Ascending aorta (tissue), 2 donors: ENCODE data around the gene GALNT9. TPM values are rescaled to one million over a fixed set of nuclear protein-coding genes. Genes with fewer than 3 reads are reported as not detected.

ENCODE experiments used
- DNase-seq, 2 donors: peaks; one replicate each; pipeline ENCODE4 v3.0.0-alpha.2; 2019; ENCODE audit warnings: low spot score in 2 of 2
- H3K27ac ChIP-seq, 2 donors: fragments of 200-600 bp; sonication (generic); one replicate each; pipeline ENCODE4 v1.5.1; 2016 to 2017; ENCODE audit warnings: mild to moderate bottlenecking in 1 of 2
- H3K27me3 ChIP-seq: fragments of 200-600 bp; sonication (generic); one replicate; pipeline ENCODE4 v1.5.1; 2017
- H3K36me3 ChIP-seq, 2 donors: fragments of 200-600 bp; sonication (generic); one replicate each; pipeline ENCODE4 v1.5.1; 2016
- H3K4me1 ChIP-seq, 2 donors: fragments of 200-600 bp; sonication (generic); one replicate each; pipeline ENCODE4 v1.5.1; 2016 to 2017; ENCODE audit warnings: mild to moderate bottlenecking in 1 of 2
- H3K4me3 ChIP-seq, 2 donors: fragments of 200-600 bp; sonication (generic); one replicate each; pipeline ENCODE4 v1.5.1; 2016 to 2017; ENCODE audit warnings: mild to moderate bottlenecking in 1 of 2
- H3K9me3 ChIP-seq, 2 donors: fragments of 200-600 bp; sonication (generic); one replicate each; pipeline ENCODE4 v1.5.1; 2016
- intact Hi-C: fragments of 100-400 bp; cut with DNase I; formaldehyde crosslinking; loops from one replicate; pipeline ENCODE4 v1.15.1; 2023
- total RNA-seq: library from RNA; depleted of rRNA; stranded (reverse); fragments of >200 nt; gene quantifications from one replicate; pipeline ENCODE4 v1.1.0, GENCODE V29; 2016
- TF ChIP-seq, protein P1 (sequence below), 3 experiments: fragments of 200-600 bp in 2 of 3; fragments of 450-650 bp in 1 of 3; sonication (generic) in 2 of 3; IDR thresholded peaks; one replicate each; pipeline ENCODE4 v1.5.1; 2016 to 2019; ENCODE audit warnings: antibody characterized with exemption in 3 of 3, mild to moderate bottlenecking in 1 of 3, moderate library complexity in 1 of 3

Gene GALNT9
- total RNA-seq, 1 donor from 2014 or later: not detected

DNA sequence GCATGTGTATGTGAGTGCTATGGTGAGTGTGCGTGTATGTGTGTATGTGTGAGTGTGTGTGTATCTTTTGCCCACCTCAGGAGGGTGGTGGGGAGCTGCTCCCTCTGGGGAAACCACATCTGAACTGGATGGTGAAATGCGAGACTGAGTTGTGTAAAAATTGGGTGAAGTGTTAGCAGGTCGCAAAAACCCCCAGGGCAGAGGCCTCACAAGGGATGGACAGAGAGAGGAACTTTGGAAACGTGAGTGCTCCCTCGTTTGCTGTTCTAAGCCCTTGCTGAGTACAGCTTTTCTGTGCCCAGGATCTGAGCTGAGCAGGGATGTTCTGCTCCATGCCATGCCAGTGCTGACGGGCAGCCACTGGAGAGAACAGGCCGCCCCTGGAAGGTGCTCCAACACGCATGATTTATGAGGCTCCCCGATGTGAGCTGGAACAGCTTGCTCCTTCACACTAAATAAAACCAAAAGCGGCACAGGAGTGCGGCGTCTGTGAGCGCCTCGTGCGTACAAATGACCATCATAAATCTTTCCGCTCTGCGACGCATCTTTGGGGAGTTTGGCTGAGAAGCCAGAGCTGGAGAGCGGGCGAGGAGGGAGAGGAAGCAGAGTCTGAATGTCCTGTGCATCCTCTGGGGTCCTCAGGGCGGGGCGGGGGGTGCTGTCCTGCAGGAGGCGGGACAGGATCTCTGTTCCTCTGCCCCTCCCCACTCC lies 14.1 kb upstream of the GALNT9 start:
- no peaks in the 10 kb centered on the region for H3K4me1 ChIP-seq
- intact Hi-C loops: no loop called here
- no peak overlapping the region for H3K4me3 ChIP-seq
- TF ChIP-seq, protein P1, sequence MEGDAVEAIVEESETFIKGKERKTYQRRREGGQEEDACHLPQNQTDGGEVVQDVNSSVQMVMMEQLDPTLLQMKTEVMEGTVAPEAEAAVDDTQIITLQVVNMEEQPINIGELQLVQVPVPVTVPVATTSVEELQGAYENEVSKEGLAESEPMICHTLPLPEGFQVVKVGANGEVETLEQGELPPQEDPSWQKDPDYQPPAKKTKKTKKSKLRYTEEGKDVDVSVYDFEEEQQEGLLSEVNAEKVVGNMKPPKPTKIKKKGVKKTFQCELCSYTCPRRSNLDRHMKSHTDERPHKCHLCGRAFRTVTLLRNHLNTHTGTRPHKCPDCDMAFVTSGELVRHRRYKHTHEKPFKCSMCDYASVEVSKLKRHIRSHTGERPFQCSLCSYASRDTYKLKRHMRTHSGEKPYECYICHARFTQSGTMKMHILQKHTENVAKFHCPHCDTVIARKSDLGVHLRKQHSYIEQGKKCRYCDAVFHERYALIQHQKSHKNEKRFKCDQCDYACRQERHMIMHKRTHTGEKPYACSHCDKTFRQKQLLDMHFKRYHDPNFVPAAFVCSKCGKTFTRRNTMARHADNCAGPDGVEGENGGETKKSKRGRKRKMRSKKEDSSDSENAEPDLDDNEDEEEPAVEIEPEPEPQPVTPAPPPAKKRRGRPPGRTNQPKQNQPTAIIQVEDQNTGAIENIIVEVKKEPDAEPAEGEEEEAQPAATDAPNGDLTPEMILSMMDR (IDR thresholded peaks at IDR 0.05): no peak
- no peaks in the 10 kb centered on the region for H3K27me3 ChIP-seq
- H3K27ac ChIP-seq: no peak overlapping the region
- no peaks in the 10 kb centered on the region for H3K36me3 ChIP-seq
- DNase-seq: no peak
- no peaks in the 10 kb centered on the region for H3K9me3 ChIP-seq

DNA sequence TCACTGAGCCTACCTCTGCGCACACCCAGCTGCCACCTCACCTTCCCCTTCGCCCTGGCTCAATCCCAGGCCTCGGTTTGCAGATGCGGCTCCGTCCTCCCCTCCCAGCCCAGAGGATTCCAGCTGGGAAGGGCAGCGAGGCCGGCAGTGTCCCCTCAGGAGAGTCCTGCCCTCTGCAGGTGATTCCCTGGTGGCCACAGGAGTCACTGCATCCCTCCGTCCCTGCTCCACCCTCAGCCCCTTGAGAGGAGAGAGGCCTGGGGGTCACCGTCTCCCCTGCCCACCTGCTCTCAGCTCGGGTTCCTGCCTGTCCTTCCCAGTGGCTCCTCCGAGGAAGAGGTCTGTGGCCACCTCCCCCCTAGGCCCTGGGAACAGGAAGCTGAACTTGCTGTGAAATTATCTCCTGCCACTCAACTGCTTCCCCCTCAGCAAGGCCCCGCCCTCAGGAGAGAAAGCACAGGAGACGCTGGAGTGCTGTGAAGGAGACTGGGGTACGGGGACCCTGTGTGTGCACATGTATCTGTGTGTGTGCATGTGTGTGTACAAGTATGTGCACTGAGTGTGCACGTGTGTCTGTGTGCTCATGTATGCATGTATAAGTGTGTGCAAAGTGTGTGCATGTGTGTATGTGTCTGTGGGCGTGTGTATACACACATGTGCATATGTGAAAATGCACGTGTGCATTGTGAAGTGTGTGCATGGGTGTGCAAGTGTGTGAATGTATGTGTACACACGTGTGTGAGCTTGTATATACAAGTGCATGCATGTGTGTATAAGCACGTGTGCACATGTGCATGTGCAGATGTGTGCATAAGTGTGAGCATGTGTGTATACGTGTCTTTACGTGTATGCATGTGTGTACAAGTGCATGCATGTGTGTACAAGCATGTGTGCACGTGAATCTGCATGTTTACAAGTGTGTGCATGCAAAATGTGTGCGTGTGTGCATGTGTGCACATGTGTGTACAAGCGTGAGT lies 13.2 kb upstream of the GALNT9 start:
- TF ChIP-seq, protein P1 (IDR thresholded peaks at IDR 0.05): no peak
- H3K27me3 ChIP-seq: no peaks in the 10 kb centered on the region
- no peak overlapping the region for H3K4me3 ChIP-seq
- H3K36me3 ChIP-seq: no peaks in the 10 kb centered on the region
- H3K9me3 ChIP-seq: no peaks in the 10 kb centered on the region
- H3K4me1 ChIP-seq: no peaks in the 10 kb centered on the region
- DNase-seq: no peak
- no peak overlapping the region for H3K27ac ChIP-seq
- intact Hi-C loops: no loop called here

DNA sequence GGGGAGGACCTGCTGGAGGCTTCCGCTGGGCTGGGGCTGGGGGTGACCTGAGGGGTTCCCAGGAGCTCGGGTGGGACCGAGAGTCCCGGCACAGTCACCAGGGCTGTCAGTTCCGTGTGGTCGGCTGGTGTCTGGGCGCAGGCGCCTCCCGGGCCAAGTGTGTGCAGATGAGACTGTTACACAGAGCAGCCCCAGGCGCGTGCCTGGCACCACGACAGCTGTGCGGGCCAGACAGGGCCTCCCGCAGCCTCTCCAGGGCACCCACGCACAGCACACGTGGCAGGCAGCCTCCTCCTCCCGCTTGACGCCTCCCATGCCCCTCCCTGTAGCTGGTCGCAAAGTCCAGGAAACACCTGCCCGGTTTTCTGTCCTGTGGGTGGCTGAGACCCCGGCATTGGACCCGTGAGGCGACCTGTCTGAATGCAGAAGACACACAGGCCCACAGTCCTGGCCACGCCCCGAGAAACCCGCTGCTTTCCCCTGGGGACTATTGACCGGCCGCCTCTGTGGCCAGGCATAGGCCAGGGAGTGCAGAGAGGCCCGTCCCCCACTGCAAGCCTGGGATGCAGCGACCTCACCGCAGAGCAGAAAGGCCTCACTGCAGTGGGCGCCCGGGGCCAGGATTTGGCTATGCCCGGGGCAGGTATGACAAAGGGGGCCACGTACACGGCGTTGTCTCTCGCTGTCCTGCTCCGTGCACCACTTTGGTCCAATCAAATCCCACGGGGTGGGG lies 12.1 kb upstream of the GALNT9 start:
- Histone ChIP-seq H3K27ac (no peak overlapping the region), H3K27me3 (no peaks in the 10 kb centered on the region), H3K36me3 (no peaks in the 10 kb centered on the region), H3K4me3 (no peak overlapping the region), H3K9me3 (no peaks in the 10 kb centered on the region), H3K4me1 (no peaks in the 10 kb centered on the region)
- intact Hi-C loops: no loop called here
- no peak for DNase-seq
- TF ChIP-seq, protein P1 (IDR thresholded peaks at IDR 0.05): no peak

DNA sequence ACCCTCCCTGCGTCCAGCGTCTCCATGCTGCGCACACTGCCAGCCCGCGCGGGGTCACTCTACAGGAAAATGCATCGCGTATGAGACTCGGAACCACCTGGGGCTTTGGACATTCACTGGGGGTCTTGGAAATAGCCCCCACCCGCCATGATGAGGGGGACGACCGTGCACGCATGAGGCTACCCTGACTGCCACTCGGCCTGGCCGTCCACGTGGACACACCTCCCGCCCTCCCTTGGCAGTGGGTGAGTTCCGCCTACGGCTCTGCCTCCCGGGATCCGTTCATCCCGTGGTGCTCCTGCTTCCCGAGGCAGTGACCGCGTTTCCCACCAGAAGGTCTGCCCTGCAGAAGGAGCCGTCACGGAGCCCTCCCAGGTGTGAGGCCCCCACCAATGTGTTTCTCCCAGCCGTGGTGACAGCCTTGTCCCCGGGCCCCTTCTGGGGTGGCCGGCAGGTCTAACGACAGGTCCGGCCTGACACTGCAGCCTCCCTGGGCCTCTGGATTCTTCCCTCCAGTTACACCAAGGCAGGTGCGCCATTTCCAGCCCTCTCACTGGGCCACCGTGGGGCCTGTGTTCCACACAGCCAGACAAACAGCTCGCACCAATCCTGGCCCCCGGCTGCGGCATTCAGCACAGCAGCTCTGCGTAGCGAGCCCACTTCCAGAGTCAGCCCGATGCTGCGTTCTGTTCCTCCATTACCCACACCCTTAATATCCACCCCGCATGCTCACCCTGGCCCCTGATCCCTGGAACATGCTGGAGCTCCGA lies 11.1 kb upstream of the GALNT9 start:
- no peak for DNase-seq
- TF ChIP-seq, protein P1 (IDR thresholded peaks at IDR 0.05): no peak
- intact Hi-C loops: no loop called here
- H3K27ac ChIP-seq: no peak overlapping the region
- no peak overlapping the region for H3K4me3 ChIP-seq
- H3K27me3 ChIP-seq: no peaks in the 10 kb centered on the region
- no peaks in the 10 kb centered on the region for H3K36me3 ChIP-seq
- no peaks in the 10 kb centered on the region for H3K4me1 ChIP-seq
- no peaks in the 10 kb centered on the region for H3K9me3 ChIP-seq

DNA sequence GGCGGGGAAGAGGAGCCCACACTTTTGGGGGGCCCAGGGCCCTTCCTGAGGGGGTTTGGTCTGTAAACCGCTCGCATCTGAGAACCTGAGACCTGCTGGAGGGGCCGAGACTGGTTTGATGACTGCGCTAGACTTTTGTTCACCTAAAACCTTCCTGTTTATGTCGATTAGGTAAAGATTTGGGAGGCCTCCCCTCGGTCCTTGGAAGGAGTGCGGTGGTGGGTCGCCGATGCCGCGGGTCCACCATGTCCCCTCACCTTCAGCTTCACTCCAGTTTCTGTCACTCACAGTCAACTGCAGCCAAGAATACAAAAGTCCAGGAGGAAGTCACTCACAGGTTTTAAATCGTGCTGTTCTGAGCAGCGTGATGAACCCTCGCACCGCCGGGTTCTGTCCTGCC lies 10.5 kb upstream of the GALNT9 start:
- Histone ChIP-seq H3K27ac (no peak overlapping the region), H3K4me1 (no peaks in the 10 kb centered on the region), H3K36me3 (no peaks in the 10 kb centered on the region), H3K9me3 (no peaks in the 10 kb centered on the region), H3K27me3 (no peaks in the 10 kb centered on the region), H3K4me3 (no peak overlapping the region)
- TF ChIP-seq, protein P1 (IDR thresholded peaks at IDR 0.05): no peak
- intact Hi-C loops: no loop called here
- DNase-seq: no peak
